ENCODE data around the gene LPAR5.

LPAR5 gene

DNA sequence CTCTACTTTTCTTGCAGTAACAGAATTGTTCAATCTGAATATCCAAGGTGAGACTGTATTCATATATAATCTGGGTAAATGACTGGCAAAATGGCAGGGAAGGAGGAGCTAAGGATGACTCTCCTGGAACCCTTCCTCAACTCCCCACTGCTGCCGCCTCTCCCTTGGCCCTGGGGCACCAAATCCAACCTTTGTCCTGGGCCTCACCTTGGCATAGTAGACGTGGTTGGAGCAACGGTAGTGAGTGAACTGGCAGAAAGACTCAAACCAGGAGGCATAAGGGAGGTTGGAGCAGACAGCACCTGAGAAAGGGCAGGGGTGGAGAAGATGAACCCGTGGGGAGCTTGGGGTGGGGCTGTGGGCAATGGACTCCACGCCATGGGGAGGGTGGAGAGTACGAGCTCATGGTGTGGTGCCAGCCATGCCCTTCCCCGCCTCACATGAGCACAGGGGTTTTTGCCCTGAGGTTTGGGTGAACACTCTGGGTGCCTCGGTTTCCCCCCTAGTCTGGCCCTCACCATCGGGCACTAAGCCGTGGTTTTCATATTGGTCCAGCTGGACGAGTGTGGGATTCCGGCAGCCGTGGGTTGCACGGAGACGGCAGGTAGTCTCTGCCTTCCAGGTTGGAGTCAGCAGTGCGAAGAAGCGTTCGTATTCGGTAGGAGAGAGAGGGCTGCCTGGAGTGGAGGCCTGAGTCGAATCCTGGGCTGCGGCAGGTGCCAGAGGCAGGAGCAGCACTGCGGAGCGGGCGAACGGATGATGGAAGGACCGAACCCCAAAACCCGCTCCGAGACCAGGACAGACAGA, 10.7 kb upstream of the LPAR5 start:
- H3K4me3 ChIP-seq (ENCODE audit: low read depth, low read length): peak overlapping the region; percentile 44
- TF ChIP-seq, protein P1, sequence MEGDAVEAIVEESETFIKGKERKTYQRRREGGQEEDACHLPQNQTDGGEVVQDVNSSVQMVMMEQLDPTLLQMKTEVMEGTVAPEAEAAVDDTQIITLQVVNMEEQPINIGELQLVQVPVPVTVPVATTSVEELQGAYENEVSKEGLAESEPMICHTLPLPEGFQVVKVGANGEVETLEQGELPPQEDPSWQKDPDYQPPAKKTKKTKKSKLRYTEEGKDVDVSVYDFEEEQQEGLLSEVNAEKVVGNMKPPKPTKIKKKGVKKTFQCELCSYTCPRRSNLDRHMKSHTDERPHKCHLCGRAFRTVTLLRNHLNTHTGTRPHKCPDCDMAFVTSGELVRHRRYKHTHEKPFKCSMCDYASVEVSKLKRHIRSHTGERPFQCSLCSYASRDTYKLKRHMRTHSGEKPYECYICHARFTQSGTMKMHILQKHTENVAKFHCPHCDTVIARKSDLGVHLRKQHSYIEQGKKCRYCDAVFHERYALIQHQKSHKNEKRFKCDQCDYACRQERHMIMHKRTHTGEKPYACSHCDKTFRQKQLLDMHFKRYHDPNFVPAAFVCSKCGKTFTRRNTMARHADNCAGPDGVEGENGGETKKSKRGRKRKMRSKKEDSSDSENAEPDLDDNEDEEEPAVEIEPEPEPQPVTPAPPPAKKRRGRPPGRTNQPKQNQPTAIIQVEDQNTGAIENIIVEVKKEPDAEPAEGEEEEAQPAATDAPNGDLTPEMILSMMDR (conservative IDR thresholded peaks at IDR 0.05; ENCODE audit: low read depth, low read length): no peak
- DNase-seq (ENCODE audit: low read depth): no peak

DNA sequence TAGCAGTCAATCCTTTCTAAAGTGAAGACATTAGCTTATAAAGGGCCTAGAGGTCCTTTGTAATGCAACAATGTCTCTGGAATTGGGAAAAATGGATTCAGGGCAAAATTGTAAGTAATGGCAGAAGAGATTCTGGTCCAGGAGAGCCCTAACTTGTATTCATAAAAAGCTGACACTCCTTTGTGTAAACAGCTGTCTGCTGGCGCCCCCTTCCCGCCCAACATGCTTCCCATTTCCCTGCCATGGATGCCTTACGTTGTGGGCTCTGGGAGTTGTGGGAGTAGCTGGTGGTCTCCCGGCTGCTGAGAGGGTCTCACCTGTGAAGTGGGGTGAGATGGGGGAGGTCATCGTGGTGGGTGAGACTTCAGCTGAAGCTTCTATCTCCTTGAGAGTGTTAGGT, 9.1 kb upstream of the LPAR5 start:
- DNase-seq (ENCODE audit: low read depth): no peak
- H3K4me3 ChIP-seq (ENCODE audit: low read depth, low read length): no peak overlapping the region
- TF ChIP-seq, protein P1 (conservative IDR thresholded peaks at IDR 0.05; ENCODE audit: low read depth, low read length): peak; percentile 44

DNA sequence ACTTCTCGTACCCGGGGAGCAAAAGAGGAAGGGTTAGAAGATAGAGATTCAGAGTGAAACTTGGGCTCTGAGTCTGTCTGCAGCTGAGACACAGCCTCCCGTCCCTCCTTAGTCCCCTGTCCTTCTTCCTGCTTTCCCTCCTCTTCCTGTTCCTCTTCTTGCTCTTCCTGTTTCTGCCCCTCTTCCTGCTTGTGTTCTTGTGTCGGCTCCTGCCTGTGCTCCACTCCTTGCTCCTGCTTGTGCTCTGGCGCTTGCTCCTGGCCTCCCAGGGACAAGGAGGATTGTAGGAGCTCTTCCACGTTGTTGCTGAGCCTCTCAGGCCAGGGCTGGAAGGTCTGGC, 8.5 kb upstream of the LPAR5 start:
- TF ChIP-seq, protein P1 (conservative IDR thresholded peaks at IDR 0.05; ENCODE audit: low read depth, low read length): no peak
- H3K4me3 ChIP-seq (ENCODE audit: low read depth, low read length): no peak overlapping the region
- no peak for DNase-seq (ENCODE audit: low read depth)

GRCh38 chr12:6643569-6644256, 8.0 kb upstream of the LPAR5 start:
- TF ChIP-seq, protein P1 (conservative IDR thresholded peaks at IDR 0.05; ENCODE audit: low read depth, low read length): no peak
- H3K4me3 ChIP-seq (ENCODE audit: low read depth, low read length): no peak overlapping the region
- no peak for DNase-seq (ENCODE audit: low read depth)

DNA sequence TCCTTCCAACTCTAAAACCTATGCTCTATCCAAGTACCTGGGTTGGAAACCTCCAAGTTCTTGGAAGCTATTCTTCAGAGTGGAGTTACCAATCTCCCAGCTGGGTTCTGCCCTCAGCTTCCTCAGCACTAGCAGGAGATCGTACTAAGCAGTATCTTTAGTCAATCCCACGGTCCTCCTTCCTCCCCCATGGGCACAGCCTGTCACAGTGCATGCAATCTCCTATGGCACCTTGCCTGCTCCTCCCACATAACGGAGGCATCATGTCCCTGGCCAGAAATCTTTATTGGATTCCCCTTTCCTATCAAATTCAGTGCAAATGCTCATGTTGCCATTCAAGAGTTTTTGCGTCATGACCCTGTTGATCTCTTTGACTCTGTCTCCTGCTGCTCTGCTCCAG, 5.4 kb upstream of the LPAR5 start:
- DNase-seq (ENCODE audit: low read depth): no peak

GRCh38 chr12:6640497-6640896, 4.7 kb upstream of the LPAR5 start:
- no peak for DNase-seq (ENCODE audit: low read depth)
- TF ChIP-seq, protein P1 (conservative IDR thresholded peaks at IDR 0.05; ENCODE audit: low read depth, low read length): no peak
- H3K4me3 ChIP-seq (ENCODE audit: low read depth, low read length): no peak overlapping the region

More for the DNA sequence above, 5.4 kb upstream of the LPAR5 start:
- H3K4me3 ChIP-seq (ENCODE audit: low read depth, low read length): no peak overlapping the region
- TF ChIP-seq, protein P1 (conservative IDR thresholded peaks at IDR 0.05; ENCODE audit: low read depth, low read length): no peak
